ENCODE data around the gene SLC4A5. TPM values are rescaled to one million over a fixed set of nuclear protein-coding genes. Genes with fewer than 3 reads are reported as not detected.

The SLC4A5 gene
- total RNA-seq, 1 donor from 2014 or later, result 2.6 TPM

- Histone ChIP-seq H3K27ac (ENCODE audit: low read depth, low read length) (no peak overlapping the region), H3K4me3 (ENCODE audit: low read length in 3 of 3) (no peak overlapping the region), H3K9ac (ENCODE audit: low read depth in 1 of 3, low read length in 3 of 3) (no peak overlapping the region), H3K9me3 (ENCODE audit: control insufficient read depth in 3 of 3, low read length in 3 of 3) (no peaks in the 10 kb centered on the region), H3K27me3 (ENCODE audit: control insufficient read depth in 3 of 3, insufficient read depth in 3 of 3, low read length in 3 of 3) (no peaks in the 10 kb centered on the region), H3K4me1 (ENCODE audit: control insufficient read depth in 3 of 3, insufficient read depth in 3 of 3, low read length in 3 of 3) (peaks cover 8 to 10% (median 8%) of the 10 kb centered on the region in 3 donors), H3K36me3 (ENCODE audit: control insufficient read depth in 3 of 3, insufficient read depth in 3 of 3, low read length in 3 of 3) (no peaks in the 10 kb centered on the region)
These were observed 159.3 kb downstream of the SLC4A5 start for GRCh38 chr2:74183878-74184277.

- Histone ChIP-seq H3K36me3 (ENCODE audit: control insufficient read depth in 3 of 3, insufficient read depth in 3 of 3, low read length in 3 of 3) (no peaks in the 10 kb centered on the region), H3K9me3 (ENCODE audit: control insufficient read depth in 3 of 3, low read length in 3 of 3) (peaks cover 0 to under 1% (median 0%) of the 10 kb centered on the region in 3 donors), H3K27ac (ENCODE audit: low read depth, low read length) (no peak overlapping the region), H3K4me3 (ENCODE audit: low read length in 3 of 3) (no peak overlapping the region), H3K4me1 (ENCODE audit: control insufficient read depth in 3 of 3, insufficient read depth in 3 of 3, low read length in 3 of 3) (peaks cover 3 to 16% (median 8%) of the 10 kb centered on the region in 3 donors), H3K27me3 (ENCODE audit: control insufficient read depth in 3 of 3, insufficient read depth in 3 of 3, low read length in 3 of 3) (no peaks in the 10 kb centered on the region), H3K9ac (ENCODE audit: low read depth in 1 of 3, low read length in 3 of 3) (no peak overlapping the region)
These were observed 161.5 kb downstream of the SLC4A5 start for GRCh38 chr2:74181739-74182138.

GRCh38 chr2:74179063-74179865 lies 164.0 kb downstream of the SLC4A5 start:
- H3K36me3 ChIP-seq (ENCODE audit: control insufficient read depth in 3 of 3, insufficient read depth in 3 of 3, low read length in 3 of 3), result no peaks in the 10 kb centered on the region
- peak overlapping the region in 2 of 3 donors; percentile 32 to 68 for H3K9ac ChIP-seq (ENCODE audit: low read depth in 1 of 3, low read length in 3 of 3)
- H3K27ac ChIP-seq (ENCODE audit: low read depth, low read length), result no peak overlapping the region
- H3K4me1 ChIP-seq (ENCODE audit: control insufficient read depth in 3 of 3, insufficient read depth in 3 of 3, low read length in 3 of 3), result peaks cover 3 to 17% (median 9%) of the 10 kb centered on the region in 3 donors
- no peaks in the 10 kb centered on the region for H3K27me3 ChIP-seq (ENCODE audit: control insufficient read depth in 3 of 3, insufficient read depth in 3 of 3, low read length in 3 of 3)
- H3K9me3 ChIP-seq (ENCODE audit: control insufficient read depth in 3 of 3, low read length in 3 of 3), result peaks cover 0 to 2% (median 0%) of the 10 kb centered on the region in 3 donors
- H3K4me3 ChIP-seq (ENCODE audit: low read length in 3 of 3), result peak overlapping the region; percentile 76 to 82 (median 79)

DNA sequence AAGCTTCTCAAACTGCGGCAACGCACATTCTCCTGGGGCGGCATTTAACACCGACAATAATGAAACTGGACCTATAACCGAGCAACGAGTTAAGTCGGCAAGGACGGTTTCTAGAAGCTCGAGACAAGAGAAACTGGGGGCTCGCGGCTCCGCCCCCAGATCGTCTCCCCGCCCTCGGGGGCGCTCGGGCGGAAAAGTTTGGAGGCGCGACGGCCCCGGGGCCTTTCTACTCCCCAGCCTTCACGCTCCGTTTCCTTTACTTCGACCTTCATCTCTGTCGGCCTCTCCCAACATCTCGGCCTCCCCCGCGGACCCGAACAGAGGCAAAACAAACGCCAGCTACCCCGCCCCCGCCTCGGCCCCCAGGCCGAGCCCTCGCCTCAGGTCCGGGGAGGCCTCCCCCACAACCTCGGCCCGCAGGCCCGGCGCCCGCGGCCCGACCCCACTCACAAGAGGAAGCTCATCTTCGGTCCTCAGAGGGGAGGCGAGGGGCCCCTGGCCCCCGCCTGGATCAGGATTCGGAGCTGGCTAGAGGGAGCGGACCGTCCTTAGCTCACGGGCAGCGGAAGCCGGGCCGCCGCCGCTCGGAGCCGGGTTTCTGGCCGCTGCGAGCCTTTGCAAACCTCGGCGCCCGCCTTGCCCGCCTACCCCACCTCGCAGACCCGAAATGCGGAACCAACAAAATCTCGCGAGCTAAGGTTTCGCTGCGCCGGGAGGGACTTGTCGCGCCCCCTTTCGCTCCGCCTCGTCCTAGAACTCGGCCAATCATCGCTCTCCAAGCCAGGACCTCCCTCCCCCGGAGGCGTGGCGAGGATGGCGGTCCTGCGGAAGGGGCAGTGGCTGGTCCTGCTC lies 164.8 kb downstream of the SLC4A5 start, which contains the start of gene MOB1A:
MOB1A (minus strand) TSS at position 669 of the 852 bp plus-strand sequence; CDS start at position 464, 205 bp downstream.
- no peaks in the 10 kb centered on the region for H3K36me3 ChIP-seq (ENCODE audit: control insufficient read depth in 3 of 3, insufficient read depth in 3 of 3, low read length in 3 of 3)
- H3K4me1 ChIP-seq (ENCODE audit: control insufficient read depth in 3 of 3, insufficient read depth in 3 of 3, low read length in 3 of 3), result peaks cover 3 to 17% (median 9%) of the 10 kb centered on the region in 3 donors
- peak within 1 kb of the TSS; percentile 78 to 88 (median 87) for H3K9ac ChIP-seq (ENCODE audit: low read depth in 1 of 3, low read length in 3 of 3)
- H3K9me3 ChIP-seq (ENCODE audit: control insufficient read depth in 3 of 3, low read length in 3 of 3), result peaks cover 0 to 2% (median 0%) of the 10 kb centered on the region in 3 donors
- no peaks in the 10 kb centered on the region for H3K27me3 ChIP-seq (ENCODE audit: control insufficient read depth in 3 of 3, insufficient read depth in 3 of 3, low read length in 3 of 3)
- H3K27ac ChIP-seq (ENCODE audit: low read depth, low read length), result peak within 1 kb of the TSS; percentile 91
- peak within 1 kb of the TSS; percentile 76 to 82 (median 82) for H3K4me3 ChIP-seq (ENCODE audit: low read length in 3 of 3)

DNA sequence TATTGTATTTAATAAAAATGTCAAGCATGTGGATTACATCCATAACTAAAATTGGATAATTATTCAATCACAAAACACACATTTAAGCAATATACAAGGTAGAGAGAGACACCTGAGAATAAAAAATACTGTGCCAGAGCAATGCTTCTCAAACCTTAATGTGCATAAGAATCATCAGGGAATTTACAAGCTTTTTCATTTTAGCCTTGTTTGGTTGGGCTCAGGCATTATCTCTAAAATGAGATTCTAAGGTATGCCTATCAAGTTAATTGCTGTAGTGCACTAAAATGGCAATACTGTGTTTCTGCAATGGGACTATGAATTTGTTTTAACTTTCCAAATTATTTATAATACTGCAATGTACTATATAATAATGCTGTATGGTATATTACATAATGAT lies 165.5 kb downstream of the SLC4A5 start:
- H3K36me3 ChIP-seq (ENCODE audit: control insufficient read depth in 3 of 3, insufficient read depth in 3 of 3, low read length in 3 of 3), result no peaks in the 10 kb centered on the region
- peak overlapping the region; percentile 76 to 82 (median 82) for H3K4me3 ChIP-seq (ENCODE audit: low read length in 3 of 3)
- no peaks in the 10 kb centered on the region for H3K27me3 ChIP-seq (ENCODE audit: control insufficient read depth in 3 of 3, insufficient read depth in 3 of 3, low read length in 3 of 3)
- peaks cover 3 to 17% (median 9%) of the 10 kb centered on the region in 3 donors for H3K4me1 ChIP-seq (ENCODE audit: control insufficient read depth in 3 of 3, insufficient read depth in 3 of 3, low read length in 3 of 3)
- peak overlapping the region; percentile 78 to 88 (median 87) for H3K9ac ChIP-seq (ENCODE audit: low read depth in 1 of 3, low read length in 3 of 3)
- peak overlapping the region; percentile 91 for H3K27ac ChIP-seq (ENCODE audit: low read depth, low read length)
- peaks cover 0 to 2% (median 0%) of the 10 kb centered on the region in 3 donors for H3K9me3 ChIP-seq (ENCODE audit: control insufficient read depth in 3 of 3, low read length in 3 of 3)

- no peak overlapping the region for H3K9ac ChIP-seq (ENCODE audit: low read depth in 1 of 3, low read length in 3 of 3)
- no peaks in the 10 kb centered on the region for H3K27me3 ChIP-seq (ENCODE audit: control insufficient read depth in 3 of 3, insufficient read depth in 3 of 3, low read length in 3 of 3)
- peaks cover 3 to 17% (median 9%) of the 10 kb centered on the region in 3 donors for H3K4me1 ChIP-seq (ENCODE audit: control insufficient read depth in 3 of 3, insufficient read depth in 3 of 3, low read length in 3 of 3)
- no peak overlapping the region for H3K4me3 ChIP-seq (ENCODE audit: low read length in 3 of 3)
- H3K27ac ChIP-seq (ENCODE audit: low read depth, low read length), result no peak overlapping the region
- peaks cover 0 to 12% (median 2%) of the 10 kb centered on the region in 3 donors for H3K36me3 ChIP-seq (ENCODE audit: control insufficient read depth in 3 of 3, insufficient read depth in 3 of 3, low read length in 3 of 3)
- H3K9me3 ChIP-seq (ENCODE audit: control insufficient read depth in 3 of 3, low read length in 3 of 3), result peaks cover 0 to 2% (median 0%) of the 10 kb centered on the region in 3 donors
These were observed 168.3 kb downstream of the SLC4A5 start for GRCh38 chr2:74174909-74175308.

GRCh38 chr2:74168739-74169138 lies 174.5 kb downstream of the SLC4A5 start:
- H3K27me3 ChIP-seq (ENCODE audit: control insufficient read depth in 3 of 3, insufficient read depth in 3 of 3, low read length in 3 of 3), result no peaks in the 10 kb centered on the region
- peaks cover 16 to 59% (median 36%) of the 10 kb centered on the region in 3 donors for H3K36me3 ChIP-seq (ENCODE audit: control insufficient read depth in 3 of 3, insufficient read depth in 3 of 3, low read length in 3 of 3)
- no peak overlapping the region for H3K4me3 ChIP-seq (ENCODE audit: low read length in 3 of 3)
- no peak overlapping the region for H3K27ac ChIP-seq (ENCODE audit: low read depth, low read length)
- H3K9ac ChIP-seq (ENCODE audit: low read depth in 1 of 3, low read length in 3 of 3), result no peak overlapping the region
- H3K4me1 ChIP-seq (ENCODE audit: control insufficient read depth in 3 of 3, insufficient read depth in 3 of 3, low read length in 3 of 3), result no peaks in the 10 kb centered on the region
- H3K9me3 ChIP-seq (ENCODE audit: control insufficient read depth in 3 of 3, low read length in 3 of 3), result no peaks in the 10 kb centered on the region

Small RNA genes lying within 50 kb of the gene (small RNA-seq; reads per million reads assigned to genes)
- not detected for gene RNU6-542P
- not detected for gene TAF13P2

Other genes with a start within 250 kb of the SLC4A5 start
- 15.7 TPM for gene BOLA3, start 195.5 kb downstream of the SLC4A5 start, total RNA-seq
- 48.0 TPM for gene MOB1A, start 164.5 kb downstream of the SLC4A5 start, total RNA-seq
- gene MTHFD2, start 144.8 kb downstream of the SLC4A5 start, total RNA-seq, result 28.2 TPM
- gene DCTN1, start 36.9 kb upstream of the SLC4A5 start, total RNA-seq, result 73.6 TPM
- gene C2orf81, start 78.2 kb upstream of the SLC4A5 start, total RNA-seq, result 0.52 TPM
- gene WDR54, start 78.3 kb upstream of the SLC4A5 start, total RNA-seq, result 5.7 TPM
- 26.6 TPM for gene RTKN, start 98.5 kb upstream of the SLC4A5 start, total RNA-seq
- 12.5 TPM for gene INO80B, start 111.7 kb upstream of the SLC4A5 start, total RNA-seq
- gene WBP1, start 115.0 kb upstream of the SLC4A5 start, total RNA-seq, result 27.1 TPM
- 35.0 TPM for gene MOGS, start 122.0 kb upstream of the SLC4A5 start, total RNA-seq
- 25.1 TPM for gene MRPL53, start 129.3 kb upstream of the SLC4A5 start, total RNA-seq
- gene CCDC142, start 139.6 kb upstream of the SLC4A5 start, total RNA-seq, result 30.3 TPM
- 4.2 TPM for gene TTC31, start 139.7 kb upstream of the SLC4A5 start, total RNA-seq
- not detected for gene LBX2, start 156.2 kb upstream of the SLC4A5 start, total RNA-seq
- gene PCGF1, start 164.3 kb upstream of the SLC4A5 start, total RNA-seq, result 6.8 TPM
- not detected for gene TLX2, start 171.0 kb upstream of the SLC4A5 start, total RNA-seq
- not detected for gene DQX1, start 182.8 kb upstream of the SLC4A5 start, total RNA-seq
- 57.4 TPM for gene AUP1, start 186.3 kb upstream of the SLC4A5 start, total RNA-seq
- gene HTRA2, start 186.5 kb upstream of the SLC4A5 start, total RNA-seq, result 42.3 TPM
- gene LOXL3, start 210.5 kb upstream of the SLC4A5 start, total RNA-seq, result 8.4 TPM
- 12.0 TPM for gene DOK1, start 211.3 kb upstream of the SLC4A5 start, total RNA-seq